GM19455 (cell line): Measurements from ENCODE around the gene BDH1.
"Not testable (repeated sequence)": the region's sequence is repeated elsewhere in the genome, so short reads cannot be mapped to it uniquely, and the experiment has no call there.

Source experiments
- ATAC-seq: cut with Tn5 transposase; IDR thresholded peaks from one replicate; pipeline ENCODE4 v1.9.1; 2021; ENCODE audit not compliant: unreplicated experiment

BDH1 gene

GRCh38 chr3:197522183-197522715 is 33.5 kb downstream of the BDH1 start:
- ATAC-seq = no peak

GRCh38 chr3:197521277-197522182 is 34.2 kb downstream of the BDH1 start:
- ATAC-seq = no peak

DNA sequence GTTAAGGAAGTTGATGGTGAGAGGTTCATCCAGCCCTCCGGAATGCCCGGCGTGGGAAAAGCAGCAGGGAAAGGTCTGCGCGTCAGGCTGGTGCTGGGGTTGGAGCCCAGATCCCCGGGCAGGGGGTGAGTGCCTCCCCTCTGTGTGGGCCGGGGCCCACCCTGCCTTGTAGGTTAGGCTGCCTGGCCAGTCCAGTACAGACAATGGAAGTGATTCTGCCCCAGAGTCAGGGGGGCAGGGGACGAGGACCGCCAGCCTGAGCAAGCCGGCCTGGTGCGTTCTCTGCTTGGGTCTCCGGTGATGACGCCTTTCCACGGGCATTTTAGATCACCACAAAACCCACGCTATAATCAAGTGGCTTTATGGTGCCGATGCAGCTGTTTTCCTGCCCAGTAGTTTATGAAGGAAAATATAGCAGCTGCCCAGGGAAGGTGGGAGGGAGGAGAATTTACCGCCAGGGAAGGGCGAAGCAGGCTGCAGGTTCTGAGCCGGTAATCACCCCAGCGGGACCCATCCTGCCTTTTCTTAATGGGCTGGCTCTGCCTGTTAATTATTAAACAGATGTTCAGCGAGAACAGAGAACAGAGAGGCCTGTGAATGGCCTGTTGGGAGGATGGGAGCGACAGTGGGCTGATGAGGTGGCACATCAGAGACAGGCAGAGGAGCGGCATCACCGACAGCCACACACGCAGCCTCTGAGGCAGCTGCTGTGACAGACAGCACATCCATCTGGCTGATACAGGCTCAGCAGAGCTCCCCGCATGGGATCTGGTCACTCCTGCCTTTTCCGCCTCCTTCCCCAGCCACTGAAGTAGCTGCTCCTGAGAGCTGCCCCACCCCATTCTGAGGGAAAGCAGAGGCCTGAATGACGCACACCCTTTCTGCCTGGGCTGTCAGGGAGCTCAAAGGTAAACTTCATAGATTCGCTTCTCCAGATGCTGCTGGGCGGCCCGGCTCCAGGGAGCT is 35.2 kb downstream of the BDH1 start:
- no peak for ATAC-seq

GRCh38 chr3:197519801-197520211 is 36.0 kb downstream of the BDH1 start:
- ATAC-seq = no peak

DNA sequence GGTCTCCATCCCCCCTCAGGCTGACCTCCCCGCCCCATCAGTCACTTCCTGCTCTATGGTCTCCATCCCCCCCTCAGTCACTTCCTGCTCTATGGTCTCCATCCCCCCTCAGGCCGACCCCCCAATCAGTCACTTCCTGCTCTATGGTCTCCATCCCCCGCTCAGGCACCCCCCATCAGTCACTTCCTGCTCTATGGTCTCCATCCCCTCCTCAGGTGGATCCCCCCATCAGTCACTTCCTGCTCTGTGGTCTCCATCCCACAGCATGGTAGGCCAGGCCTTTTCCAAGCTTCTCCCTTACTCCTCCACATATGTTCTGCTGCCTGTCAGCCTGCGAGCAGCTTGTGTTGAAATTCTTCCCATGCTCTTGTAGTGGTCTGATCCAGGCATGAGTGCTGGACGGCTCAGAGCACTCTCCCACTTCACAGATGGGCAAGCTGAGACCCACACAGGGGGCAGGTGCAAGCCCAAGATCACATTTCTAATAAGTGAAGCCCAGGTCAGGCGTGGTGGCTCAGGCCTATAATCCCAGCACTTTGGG is 36.8 kb downstream of the BDH1 start:
- no peak for ATAC-seq

DNA sequence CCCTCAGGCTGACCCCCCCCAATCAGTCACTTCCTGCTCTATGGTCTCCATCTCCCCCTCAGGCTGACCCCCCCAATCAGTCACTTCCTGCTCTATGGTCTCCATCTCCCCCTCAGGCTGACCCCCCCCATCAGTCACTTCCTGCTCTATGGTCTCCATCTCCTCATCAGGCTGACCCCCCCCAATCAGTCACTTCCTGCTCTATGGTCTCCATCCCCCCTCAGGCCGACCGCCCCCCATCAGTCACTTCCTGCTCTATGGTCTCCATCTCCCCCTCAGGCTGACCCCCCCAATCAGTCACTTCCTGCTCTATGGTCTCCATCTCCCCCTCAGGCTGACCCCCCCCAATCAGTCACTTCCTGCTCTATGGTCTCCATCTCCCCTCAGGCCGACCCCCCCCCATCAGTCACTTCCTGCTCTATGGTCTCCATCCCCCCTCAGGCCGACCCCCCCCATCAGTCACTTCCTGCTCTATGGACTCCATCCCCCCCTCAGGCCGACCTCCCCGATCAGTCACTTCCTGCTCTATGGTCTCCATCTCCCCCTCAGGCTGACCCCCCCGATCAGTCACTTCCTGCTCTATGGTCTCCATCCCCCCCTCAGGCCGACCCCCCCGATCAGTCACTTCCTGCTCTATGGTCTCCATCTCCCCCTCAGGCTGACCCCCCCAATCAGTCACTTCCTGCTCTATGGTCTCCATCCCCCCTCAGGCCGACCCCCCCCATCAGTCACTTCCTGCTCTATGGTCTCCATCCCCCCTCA is 37.7 kb downstream of the BDH1 start:
- not testable (repeated sequence) for ATAC-seq

DNA sequence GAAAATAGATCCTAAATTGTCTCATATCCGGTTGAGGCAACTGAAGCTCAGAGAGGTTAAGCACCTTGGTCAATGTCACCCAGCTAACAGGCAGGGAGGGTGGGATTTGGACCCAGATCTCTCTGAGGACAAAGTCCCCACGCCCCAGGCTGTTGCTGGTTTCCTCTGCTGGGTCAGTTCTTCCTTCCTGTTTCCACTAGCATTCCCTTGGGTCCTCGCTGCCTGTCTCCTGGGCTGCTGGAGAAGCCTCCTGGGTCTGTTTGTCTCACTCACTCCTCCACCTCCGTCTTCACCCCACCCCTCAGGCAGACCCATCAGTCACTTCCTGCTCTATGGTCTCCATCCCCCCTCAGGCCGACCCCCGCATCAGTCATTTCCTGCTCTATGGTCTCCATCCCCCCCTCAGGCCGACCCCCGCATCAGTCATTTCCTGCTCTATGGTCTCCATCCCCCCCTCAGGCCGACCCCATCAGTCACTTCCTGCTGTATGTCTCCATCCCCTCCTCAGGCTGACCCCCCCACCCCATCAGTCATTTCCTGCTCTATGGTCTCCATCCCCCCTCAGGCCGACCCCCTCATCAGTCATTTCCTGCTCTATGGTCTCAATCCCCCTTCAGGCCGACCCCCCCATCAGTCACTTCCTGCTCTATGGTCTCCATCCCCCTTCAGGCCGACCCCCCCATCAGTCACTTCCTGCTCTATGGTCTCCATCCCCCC is 38.7 kb downstream of the BDH1 start:
- not testable (repeated sequence) for ATAC-seq

- no peak for ATAC-seq
These were observed 39.3 kb downstream of the BDH1 start for GRCh38 chr3:197516517-197516889.

DNA sequence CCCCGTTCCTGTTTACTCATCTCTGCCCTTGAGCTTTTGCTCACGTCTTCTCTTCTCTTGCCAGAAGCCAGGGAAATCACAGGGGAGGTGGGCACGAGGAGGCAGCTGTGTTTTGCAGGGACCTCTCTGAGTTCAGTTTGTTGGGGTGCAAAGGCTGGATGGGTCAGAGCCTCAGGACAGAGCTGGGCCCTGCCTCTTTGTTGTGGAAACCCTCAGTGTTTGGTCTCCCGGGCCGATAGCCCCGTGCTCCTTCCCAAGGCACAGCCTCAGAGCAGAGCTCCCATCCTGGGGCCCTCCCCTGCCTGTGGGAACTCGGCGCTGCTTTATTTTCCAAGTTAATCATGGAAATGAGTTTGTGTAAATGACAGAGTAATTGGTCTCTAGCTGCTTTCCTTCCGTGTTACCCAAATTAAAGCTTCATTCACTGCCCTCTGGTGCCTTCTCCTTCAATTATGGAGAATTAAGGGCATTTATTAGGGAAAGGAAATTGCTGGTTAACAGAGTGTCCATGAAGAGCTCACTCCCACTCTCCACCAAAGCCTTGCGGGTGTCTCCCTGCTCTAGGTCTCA is 40.9 kb downstream of the BDH1 start:
- no peak for ATAC-seq

DNA sequence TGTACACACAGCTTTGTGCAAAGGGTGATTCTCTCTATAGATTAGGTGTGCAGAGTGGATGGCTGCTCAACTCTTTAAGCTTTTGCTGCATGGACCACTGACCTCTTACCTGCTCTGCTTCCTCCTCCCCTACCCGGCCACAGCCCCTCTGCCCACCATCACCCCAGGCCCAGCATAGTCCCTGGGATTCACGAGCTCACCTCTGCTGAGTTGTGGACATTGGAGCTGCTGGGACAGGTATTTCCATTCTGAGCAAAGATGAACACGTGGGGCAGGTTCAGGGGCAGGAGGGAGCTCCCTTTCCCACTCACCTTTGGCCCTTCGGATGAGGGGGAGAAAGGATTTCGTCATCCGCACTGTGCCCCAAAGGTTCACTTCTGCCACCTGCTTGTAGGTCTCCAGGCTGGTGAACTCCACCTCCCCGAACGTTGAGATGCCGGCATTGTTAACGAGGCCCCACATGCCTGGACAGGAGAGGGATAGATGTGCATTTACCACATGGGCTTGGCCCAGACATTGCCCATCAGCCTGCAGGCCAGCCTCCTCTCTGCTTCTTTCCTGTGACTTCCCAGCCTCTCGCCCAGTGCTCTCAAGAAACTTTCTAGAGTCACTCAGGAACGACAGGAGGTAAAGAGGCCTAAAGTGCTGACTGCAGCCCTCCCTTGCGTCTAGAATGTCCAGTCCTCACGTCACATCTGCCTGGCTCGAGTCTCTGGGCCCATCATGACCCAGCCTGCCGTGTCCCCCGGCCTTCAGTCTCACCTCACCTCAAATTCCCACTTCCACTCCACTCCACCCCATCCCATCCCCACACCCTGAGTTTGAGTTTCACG is 41.6 kb downstream of the BDH1 start:
- ATAC-seq = no peak

DNA sequence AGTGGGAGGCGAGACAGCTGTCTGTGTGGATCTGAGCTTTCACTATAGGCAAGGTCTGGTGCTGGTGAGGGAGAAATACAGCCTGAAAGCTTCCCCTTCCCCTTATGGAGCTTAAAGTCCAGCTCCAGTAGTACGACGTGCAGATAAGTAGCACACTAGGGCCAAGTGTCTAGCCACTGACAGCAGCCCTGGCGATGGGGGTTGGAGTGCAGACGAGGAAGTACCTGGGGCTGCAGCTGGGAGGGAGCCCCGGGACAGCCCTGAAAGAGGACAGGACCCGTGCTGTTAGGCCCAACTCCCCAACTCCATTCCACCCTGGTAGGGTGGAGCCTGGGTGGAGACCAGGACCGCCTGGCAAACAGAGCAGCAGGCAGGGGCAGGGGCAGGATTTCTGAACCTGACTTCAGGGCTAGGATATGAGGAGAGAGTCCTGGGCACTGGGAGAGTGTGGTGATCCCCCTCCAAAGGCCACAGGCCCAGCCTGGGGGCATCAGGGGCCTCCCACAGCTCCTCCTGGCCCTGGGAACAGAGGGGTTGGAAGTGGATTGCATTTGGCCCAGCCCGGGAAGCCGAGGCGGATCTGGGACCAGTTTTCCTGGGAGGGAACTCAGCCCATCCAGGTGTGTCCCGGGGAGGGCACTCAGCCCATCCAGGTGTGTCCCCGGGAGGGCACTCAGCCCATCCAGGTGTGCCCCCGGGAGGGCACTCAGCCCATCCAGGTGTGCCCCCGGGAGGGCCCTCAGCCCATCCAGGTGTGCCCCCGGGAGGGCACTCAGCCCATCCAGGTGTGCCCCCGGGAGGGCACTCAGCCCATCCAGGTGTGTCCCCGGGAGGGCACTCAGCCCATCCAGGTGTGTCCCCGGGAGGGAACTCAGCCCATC is 42.8 kb downstream of the BDH1 start:
- ATAC-seq = no peak

DNA sequence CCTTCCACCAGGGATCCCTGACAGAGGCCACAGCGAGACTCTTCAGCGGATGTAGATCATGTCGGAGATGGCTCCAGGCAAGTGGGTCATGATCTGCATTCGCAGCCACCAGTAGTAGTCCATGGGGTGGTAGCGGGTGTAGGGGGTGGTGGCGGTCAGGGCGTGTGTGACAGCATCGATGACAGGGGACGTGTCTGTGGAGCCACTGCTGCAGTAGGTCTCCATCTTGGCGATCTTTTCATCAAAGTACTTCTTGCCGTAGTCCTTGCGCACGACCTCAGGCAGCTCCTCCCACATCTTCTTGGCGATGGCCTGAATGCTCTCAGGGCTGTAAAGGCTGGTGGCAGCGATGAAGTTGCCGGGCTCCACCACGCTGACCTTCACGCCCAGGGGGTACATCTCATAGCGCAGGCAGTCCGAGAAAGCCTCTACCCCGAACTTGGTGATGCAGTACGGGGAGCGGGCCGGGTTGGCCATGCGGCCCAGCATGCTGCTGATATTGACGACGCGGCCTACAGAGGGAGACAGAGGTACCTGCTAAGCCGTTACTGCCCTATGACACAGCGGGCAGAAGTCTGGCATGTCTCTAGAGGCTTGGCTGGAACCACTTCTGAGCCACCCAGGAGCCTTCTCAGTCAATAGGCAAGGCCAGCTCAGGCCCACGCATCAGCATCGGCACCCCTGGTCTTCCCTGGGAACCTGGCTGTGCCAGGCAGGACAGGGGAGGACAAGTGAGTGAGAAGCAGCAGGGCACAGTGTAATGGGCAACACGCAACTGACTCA is 43.7 kb downstream of the BDH1 start:
- no peak for ATAC-seq

DNA sequence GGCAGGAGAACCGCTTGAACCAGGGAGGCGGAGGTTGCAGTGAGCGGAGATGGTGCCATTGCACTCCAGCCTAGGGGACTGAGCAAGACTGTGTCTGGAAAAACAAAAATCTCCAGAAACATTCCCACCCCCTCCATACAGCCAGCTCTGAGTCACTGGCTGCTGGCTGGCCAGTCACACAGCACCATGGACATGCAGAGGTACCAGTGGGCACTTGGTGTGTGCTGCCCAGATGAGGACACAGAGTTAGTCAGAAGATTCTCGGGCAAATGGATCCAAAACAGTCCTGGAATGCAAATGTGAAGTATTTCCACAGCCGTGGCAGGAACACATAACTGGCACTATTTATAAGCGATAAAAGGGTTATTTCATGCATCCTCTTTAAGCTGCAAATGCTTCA is 44.6 kb downstream of the BDH1 start:
- ATAC-seq = no peak

DNA sequence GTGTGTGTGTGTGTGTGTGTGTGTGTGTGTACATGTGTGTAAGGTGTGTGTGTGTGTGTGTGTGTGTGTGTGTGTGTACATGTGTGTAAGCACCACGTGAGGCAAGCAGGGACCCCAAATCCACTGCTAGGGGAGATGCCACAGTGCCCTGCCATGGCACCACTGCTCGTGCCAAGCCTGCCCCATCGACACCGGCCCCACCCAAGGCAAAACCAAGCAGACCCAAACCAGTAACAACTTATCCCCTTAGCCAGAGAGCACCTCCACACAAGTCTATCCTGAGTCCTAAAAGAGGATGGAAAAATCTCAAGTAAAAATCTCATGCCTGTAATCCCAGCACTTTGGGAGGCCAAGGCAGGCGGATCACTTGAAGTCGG is 45.1 kb downstream of the BDH1 start:
- no peak for ATAC-seq

DNA sequence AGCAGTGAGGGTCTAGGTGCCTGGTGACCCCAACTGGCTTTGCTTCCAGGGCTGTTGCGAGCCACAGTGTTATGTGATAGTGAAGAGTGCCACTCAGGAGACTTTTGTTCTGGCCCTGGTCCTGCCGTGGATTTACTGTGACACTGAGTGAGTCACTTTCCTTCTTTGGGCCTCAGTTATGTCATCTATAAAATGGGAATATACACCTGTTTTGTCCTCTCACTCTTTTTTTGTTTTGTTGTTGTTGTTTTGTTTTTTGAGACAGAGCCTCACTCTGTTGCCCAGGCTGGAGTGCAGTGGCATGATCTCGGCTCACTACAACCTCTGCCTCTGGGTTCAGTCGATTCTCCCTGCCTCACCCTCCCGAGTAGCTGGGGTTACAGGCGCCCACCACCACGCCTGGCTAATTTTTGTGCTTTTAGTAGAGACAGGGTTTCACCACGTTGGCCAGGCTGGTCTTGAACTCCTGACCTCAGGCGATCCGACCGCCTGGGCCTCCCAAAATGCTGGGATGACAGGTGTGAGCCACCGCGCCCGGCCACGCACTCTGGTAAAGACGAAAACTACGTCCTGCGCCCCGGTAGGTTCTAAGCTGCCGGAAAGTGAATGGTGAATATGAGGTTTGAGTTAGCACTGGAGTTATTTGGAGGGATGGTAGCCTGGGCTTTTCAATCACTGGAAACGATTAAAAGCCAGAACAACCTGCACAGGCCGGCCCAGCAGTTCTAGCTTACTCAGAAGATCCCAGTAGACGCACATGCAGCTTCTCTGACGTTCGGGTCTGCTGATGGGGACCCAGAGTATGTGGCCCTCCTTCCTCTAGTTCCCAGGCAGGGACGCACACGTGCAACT is 46.6 kb downstream of the BDH1 start:
- no peak for ATAC-seq

- ATAC-seq = no peak
These were observed 47.3 kb downstream of the BDH1 start for GRCh38 chr3:197508461-197508860.
